Measurements from ENCODE around the gene POLK. TPM values are rescaled to one million over a fixed set of nuclear protein-coding genes. Genes with fewer than 3 reads are reported as not detected.

The POLK gene
- total and polyA plus RNA-seq, 2 donors (not counting 3 experiments of a cell fraction or from before 2014, with no cell fraction given), result 5.1 to 27.3 TPM

DNA sequence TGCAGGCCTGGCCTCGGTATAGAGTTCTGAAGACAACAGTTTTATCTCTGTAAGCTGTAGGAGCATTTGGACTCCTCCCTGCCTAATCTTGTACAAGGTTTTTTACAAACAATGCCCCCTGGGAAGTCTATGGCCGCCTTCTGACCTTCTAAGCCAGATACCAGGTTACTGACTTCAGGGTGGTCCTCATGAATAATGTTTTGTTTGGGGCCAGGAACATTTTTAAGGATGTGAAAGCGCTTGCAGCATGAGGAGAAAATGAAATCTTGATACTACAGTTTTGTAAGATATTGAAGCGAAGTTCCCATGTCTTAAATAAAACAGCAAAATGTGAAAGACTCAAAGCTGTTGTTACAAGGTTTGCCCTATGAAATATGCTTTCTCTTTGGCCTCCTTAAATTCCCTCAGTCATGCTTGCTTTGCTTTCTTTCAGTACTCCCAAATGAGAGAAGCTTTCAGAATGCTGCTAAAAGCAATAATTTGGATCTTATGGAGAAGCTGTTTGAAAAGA lies 104.7 kb downstream of the POLK start:
- TF ChIP-seq POLR2A (IDR thresholded peaks at IDR 0.05; ENCODE audit: low read depth, low read length), result no peak
- no peak for TF ChIP-seq JUN (IDR thresholded peaks at IDR 0.05; ENCODE audit: borderline replicate concordance, insufficient read depth, insufficient read length, low read depth)
- no peak for TF ChIP-seq FOS (IDR thresholded peaks at IDR 0.05; ENCODE audit: borderline replicate concordance, insufficient read depth, low read length)
- TF ChIP-seq GATA2 (IDR thresholded peaks at IDR 0.05; ENCODE audit: insufficient read depth, insufficient read length, low read depth, low read length), result no peak
- TF ChIP-seq POLR2AphosphoS5 (IDR thresholded peaks at IDR 0.05; ENCODE audit: insufficient read depth, low read depth, low read length), result no peak
- TF ChIP-seq, protein P1, sequence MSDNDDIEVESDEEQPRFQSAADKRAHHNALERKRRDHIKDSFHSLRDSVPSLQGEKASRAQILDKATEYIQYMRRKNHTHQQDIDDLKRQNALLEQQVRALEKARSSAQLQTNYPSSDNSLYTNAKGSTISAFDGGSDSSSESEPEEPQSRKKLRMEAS (IDR thresholded peaks at IDR 0.05; ENCODE audit: insufficient read depth, insufficient read length), result no peak
- TF ChIP-seq EZH2 (IDR thresholded peaks at IDR 0.05; ENCODE audit: borderline replicate concordance, low read depth, low read length, severe bottlenecking), result no peak
- TF ChIP-seq MYC (IDR thresholded peaks at IDR 0.05; ENCODE audit: low read depth, low read length), result no peak
- TF ChIP-seq, protein P2, sequence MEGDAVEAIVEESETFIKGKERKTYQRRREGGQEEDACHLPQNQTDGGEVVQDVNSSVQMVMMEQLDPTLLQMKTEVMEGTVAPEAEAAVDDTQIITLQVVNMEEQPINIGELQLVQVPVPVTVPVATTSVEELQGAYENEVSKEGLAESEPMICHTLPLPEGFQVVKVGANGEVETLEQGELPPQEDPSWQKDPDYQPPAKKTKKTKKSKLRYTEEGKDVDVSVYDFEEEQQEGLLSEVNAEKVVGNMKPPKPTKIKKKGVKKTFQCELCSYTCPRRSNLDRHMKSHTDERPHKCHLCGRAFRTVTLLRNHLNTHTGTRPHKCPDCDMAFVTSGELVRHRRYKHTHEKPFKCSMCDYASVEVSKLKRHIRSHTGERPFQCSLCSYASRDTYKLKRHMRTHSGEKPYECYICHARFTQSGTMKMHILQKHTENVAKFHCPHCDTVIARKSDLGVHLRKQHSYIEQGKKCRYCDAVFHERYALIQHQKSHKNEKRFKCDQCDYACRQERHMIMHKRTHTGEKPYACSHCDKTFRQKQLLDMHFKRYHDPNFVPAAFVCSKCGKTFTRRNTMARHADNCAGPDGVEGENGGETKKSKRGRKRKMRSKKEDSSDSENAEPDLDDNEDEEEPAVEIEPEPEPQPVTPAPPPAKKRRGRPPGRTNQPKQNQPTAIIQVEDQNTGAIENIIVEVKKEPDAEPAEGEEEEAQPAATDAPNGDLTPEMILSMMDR (IDR thresholded peaks at IDR 0.05; ENCODE audit: extremely low read depth in 1 of 2, insufficient read depth in 1 of 2, low read depth in 1 of 2, low read length in 2 of 2), result no peak
- POLR2A ChIA-PET, result no interaction called here
- CTCF ChIA-PET, result interaction anchor here (1.5 to 1.9 kb wide), 2 partner anchors 41 to 65 kb away, joined by 3 to 6 read pairs; no protein-coding TSS in a partner anchor
- no peak overlapping the region for H3K27ac ChIP-seq (ENCODE audit: insufficient read depth, low read depth, low read length)
- no peaks in the 10 kb centered on the region for H3K36me3 ChIP-seq (ENCODE audit: control insufficient read depth in 2 of 2, extremely low read depth in 1 of 2, insufficient read depth in 2 of 2, low read length in 2 of 2)
- H3K4me1 ChIP-seq (ENCODE audit: control insufficient read depth, extremely low read depth, insufficient read depth, low read length), result peaks cover 5% of the 10 kb centered on the region
- H2AFZ ChIP-seq (ENCODE audit: low read depth, low read length), result no peak overlapping the region
- no peaks in the 10 kb centered on the region for H3K9me3 ChIP-seq (replicated peaks; ENCODE audit: control insufficient read depth, insufficient read depth, low read length)
- dilution Hi-C loops (cut with MboI; ENCODE audit: extremely low pct_ligation_motif_present, low sequenced_read_pairs) (no loop called here), intact Hi-C loops (cut with micrococcal nuclease) (no loop called here)
- H3K4me2 ChIP-seq (ENCODE audit: insufficient read depth, low read length), result no peak overlapping the region
- no peak overlapping the region for H3K4me3 ChIP-seq (replicated peaks in 1 of 3; ENCODE audit: insufficient read depth in 1 of 3, low read depth in 1 of 3, low read length in 3 of 3)
- H3K9ac ChIP-seq (replicated peaks; ENCODE audit: extremely low read depth, insufficient read depth, low read length), result no peak overlapping the region
- DNase-seq (ENCODE audit: low read depth, low spot score) (no peak), FAIRE-seq (no peak)
- H3K27me3 ChIP-seq (ENCODE audit: control insufficient read depth in 2 of 2, insufficient read depth in 2 of 2, low read length in 2 of 2), result no peaks in the 10 kb centered on the region
- H3K9me1 ChIP-seq (replicated peaks; ENCODE audit: control insufficient read depth, extremely low read depth, insufficient read depth, low read length), result no peaks in the 10 kb centered on the region
- H3K79me2 ChIP-seq (ENCODE audit: control insufficient read depth, insufficient read depth, low read length), result no peaks in the 10 kb centered on the region
- no TSS peak for BruUV-seq (replicated peaks)
- no peaks in the 10 kb centered on the region for H4K20me1 ChIP-seq (replicated peaks; ENCODE audit: control insufficient read depth, extremely low read depth, insufficient read depth, low read length)

Data from endothelial cell of umbilical vein (primary cell).